Bronchial epithelial cell (primary cell): ENCODE measurements around the gene MEIOC. TPM values are rescaled to one million over a fixed set of nuclear protein-coding genes. Genes with fewer than 3 reads are reported as not detected.

Source experiments
- DNase-seq: peaks from one replicate; pipeline ENCODE4 v3.0.0-alpha.2; 2010; ENCODE audit warnings: low read depth
- FAIRE-seq: peaks from 2 replicates; lab custom pipeline; 2011; peaks lifted over from hg19 to GRCh38; lab: Jason Lieb, UNC
- H3K27me3 ChIP-seq: 2 replicates; pipeline ENCODE4 v1.5.1; 2011; ENCODE audit warnings: low read length; ENCODE audit not compliant: control insufficient read depth, insufficient read depth
- H3K36me3 ChIP-seq: 2 replicates; pipeline ENCODE4 v1.5.1; 2011; ENCODE audit warnings: low read length; ENCODE audit not compliant: control insufficient read depth, insufficient read depth
- H3K4me3 ChIP-seq: 2 replicates; pipeline ENCODE4 v1.5.1; 2011; ENCODE audit warnings: mild to moderate bottlenecking, low read depth, low read length, control low read depth
- total RNA-seq: library from RNA; depleted of rRNA; stranded (reverse); fragments of >200 nt; gene quantifications from 2 replicates; pipeline ENCODE4 v1.2.1, GENCODE V29; 2014
- TF ChIP-seq, protein P1 (sequence below): IDR thresholded peaks from 2 replicates; pipeline ENCODE4 v1.5.1; 2011; ENCODE audit warnings: mild to moderate bottlenecking, moderate library complexity, low read length, control low read depth, inconsistent platforms; ENCODE audit not compliant: insufficient read depth, severe bottlenecking

The MEIOC gene
- total RNA-seq, 1 donor from 2014 or later = not detected

DNA sequence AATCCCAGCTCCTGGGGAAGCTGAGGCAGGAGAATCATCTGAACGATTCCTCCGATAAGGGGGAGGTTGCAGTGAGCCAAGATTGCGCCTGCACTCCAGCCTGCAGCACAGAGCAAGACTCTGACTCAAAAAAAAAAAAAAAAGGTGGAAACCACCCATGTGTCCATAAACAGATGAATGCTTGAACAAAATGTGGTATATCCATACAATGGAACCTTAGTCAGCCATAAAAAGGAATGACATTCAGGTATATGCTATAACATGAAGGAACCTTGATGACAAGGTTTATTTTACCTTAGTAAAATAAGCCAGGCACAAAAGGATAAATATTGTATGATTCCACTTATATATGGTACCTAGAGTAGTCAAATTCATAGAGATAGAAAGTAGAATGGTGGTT is 2.9 kb upstream of the MEIOC start:
- DNase-seq = no peak
- H3K27me3 ChIP-seq = peaks cover 15% of the 10 kb centered on the region
- no peak for FAIRE-seq
- TF ChIP-seq, protein P1, sequence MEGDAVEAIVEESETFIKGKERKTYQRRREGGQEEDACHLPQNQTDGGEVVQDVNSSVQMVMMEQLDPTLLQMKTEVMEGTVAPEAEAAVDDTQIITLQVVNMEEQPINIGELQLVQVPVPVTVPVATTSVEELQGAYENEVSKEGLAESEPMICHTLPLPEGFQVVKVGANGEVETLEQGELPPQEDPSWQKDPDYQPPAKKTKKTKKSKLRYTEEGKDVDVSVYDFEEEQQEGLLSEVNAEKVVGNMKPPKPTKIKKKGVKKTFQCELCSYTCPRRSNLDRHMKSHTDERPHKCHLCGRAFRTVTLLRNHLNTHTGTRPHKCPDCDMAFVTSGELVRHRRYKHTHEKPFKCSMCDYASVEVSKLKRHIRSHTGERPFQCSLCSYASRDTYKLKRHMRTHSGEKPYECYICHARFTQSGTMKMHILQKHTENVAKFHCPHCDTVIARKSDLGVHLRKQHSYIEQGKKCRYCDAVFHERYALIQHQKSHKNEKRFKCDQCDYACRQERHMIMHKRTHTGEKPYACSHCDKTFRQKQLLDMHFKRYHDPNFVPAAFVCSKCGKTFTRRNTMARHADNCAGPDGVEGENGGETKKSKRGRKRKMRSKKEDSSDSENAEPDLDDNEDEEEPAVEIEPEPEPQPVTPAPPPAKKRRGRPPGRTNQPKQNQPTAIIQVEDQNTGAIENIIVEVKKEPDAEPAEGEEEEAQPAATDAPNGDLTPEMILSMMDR = no peak
- H3K36me3 ChIP-seq = no peaks in the 10 kb centered on the region
- no peak overlapping the region for H3K4me3 ChIP-seq

DNA sequence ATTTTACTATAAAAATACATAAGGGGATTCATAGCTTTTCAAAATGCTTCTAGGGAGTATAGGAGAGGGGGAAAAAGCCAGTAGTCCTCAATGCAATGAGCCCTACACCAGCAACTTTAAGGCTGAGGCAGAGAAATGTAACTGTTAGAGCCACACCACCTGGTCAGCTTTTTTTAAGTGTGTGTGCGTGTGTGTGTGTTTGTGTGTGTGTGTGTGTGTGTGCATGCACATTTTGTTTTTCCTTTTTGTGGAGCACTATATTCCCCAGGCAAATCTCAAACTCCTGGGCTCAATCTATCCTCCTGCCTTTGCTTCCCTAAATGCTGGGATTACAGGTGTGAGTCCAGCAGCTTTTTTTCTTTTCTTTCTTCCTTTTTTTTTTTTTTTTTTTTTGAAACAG is 2.3 kb upstream of the MEIOC start:
- TF ChIP-seq, protein P1 = no peak
- no peak for FAIRE-seq
- H3K27me3 ChIP-seq = peaks cover 15% of the 10 kb centered on the region

DNA sequence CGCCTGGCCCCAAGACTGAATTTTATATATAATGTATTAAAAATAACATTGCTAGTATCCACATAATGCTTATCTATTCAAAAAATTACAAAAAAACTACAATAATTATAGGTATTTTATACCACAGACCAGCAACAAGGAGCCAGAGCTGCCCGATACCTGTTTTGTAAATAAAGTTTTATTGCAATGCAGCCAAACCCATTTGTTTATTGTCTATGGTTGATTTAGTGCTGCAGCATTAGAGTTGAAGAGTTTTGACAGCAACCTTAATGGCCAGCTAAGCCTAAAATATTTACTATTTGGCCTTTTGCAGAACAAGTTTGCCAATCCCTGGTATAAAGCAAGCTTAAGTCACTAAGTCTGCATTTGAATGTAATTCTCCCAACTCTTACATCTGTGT is 5.6 kb downstream of the MEIOC start:
- H3K27me3 ChIP-seq = peaks cover 3% of the 10 kb centered on the region
- no peak overlapping the region for H3K4me3 ChIP-seq
- FAIRE-seq (no peak), DNase-seq (no peak)
- H3K36me3 ChIP-seq = no peaks in the 10 kb centered on the region
- TF ChIP-seq, protein P1 = no peak

More for the DNA sequence above, 2.3 kb upstream of the MEIOC start:
- no peak overlapping the region for H3K4me3 ChIP-seq
- no peak for DNase-seq
- no peaks in the 10 kb centered on the region for H3K36me3 ChIP-seq

DNA sequence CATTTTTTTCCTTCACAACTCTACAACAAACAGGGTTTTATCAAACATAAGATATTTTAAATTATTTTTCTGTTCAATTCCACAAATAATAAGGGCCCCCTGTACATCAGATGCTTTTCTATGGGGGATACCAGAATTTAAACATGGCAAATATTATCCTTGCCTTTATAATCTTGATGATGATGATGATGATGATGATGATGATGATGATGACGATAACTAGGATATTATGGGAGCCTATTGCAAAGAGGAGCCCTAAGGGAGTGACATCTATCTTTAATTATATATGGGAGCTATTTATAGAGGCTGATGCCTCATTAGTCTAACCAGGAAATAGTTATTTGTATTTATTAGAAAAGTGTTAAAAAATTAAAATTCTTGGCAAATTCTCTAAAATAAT is 6.8 kb downstream of the MEIOC start:
- no peaks in the 10 kb centered on the region for H3K27me3 ChIP-seq
- FAIRE-seq = no peak
- no peak overlapping the region for H3K4me3 ChIP-seq
- no peaks in the 10 kb centered on the region for H3K36me3 ChIP-seq
- no peak for DNase-seq
- TF ChIP-seq, protein P1 = no peak

DNA sequence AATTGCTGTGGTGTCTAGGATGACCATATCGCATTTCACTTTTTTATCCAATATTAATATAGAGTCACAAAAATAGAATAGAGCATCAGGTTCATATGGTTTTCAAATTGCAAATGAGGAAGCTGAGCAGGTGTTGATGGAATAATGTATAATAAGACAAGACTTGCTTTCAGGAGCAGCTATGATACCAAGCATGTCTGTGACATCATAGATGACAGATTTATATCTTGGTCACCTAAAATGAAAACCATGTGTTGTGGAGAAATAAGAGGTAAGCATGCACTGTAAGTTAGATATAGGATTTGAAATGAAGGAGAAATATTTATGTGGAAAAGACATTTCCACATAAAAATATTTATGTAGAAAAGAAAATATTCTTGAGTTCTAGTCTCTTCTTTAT is 8.6 kb downstream of the MEIOC start:
- Histone ChIP-seq H3K27me3 (no peaks in the 10 kb centered on the region), H3K4me3 (no peak overlapping the region), H3K36me3 (no peaks in the 10 kb centered on the region)
- DNase-seq (no peak), FAIRE-seq (no peak)
- TF ChIP-seq, protein P1 = no peak

DNA sequence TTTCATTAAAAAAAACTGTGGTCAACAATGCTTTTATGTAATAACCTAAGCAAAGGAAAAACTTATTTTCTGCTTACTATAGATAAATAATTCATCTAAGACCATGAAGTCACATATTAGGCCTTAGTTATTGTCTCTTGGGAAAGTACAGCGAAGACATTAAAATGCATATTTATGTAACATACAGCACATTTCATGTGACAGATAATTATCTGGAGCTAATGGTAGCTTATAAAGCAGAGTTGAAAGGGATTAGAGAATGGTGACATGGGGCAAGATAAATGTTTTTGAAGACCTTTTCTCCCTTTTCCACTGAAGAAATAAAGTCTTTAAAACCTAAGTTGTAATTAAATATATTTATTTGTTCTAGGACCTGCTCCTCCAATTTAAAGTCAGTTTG is 9.7 kb downstream of the MEIOC start:
- H3K4me3 ChIP-seq = no peak overlapping the region
- H3K36me3 ChIP-seq = no peaks in the 10 kb centered on the region
- TF ChIP-seq, protein P1 = no peak
- H3K27me3 ChIP-seq = no peaks in the 10 kb centered on the region
- DNase-seq = no peak
- no peak for FAIRE-seq
